K562 (cell line): ENCODE results near the gene MICAL1. TPM values are rescaled to one million over a fixed set of nuclear protein-coding genes. Genes with fewer than 3 reads are reported as not detected.

Experiments
- CTBP1 ChIP-seq: fragments of 450-650 bp; IDR thresholded peaks from 2 replicates; pipeline ENCODE4 v1.6.1; 2016; ENCODE audit warnings: borderline replicate concordance
- CXXC5 ChIP-seq: fragments of 250-450 bp; sonication (Bioruptor Pico); IDR thresholded peaks from 2 replicates; pipeline ENCODE4 v1.8.0; 2022; ENCODE audit warnings: inconsistent platforms, mild to moderate bottlenecking, moderate library complexity
- ETV1 ChIP-seq: fragments of 450-650 bp; conservative IDR thresholded peaks from 2 replicates; pipeline ENCODE4 v1.6.1; 2016; ENCODE audit warnings: missing genetic modification characterization, control low read depth, low read depth, missing compliant biosample characterization
- HMBOX1 ChIP-seq: sonication (generic); IDR thresholded peaks from 2 replicates; pipeline ENCODE4 v1.6.1; 2016
- JUND ChIP-seq, 2 experiments: IDR thresholded peaks; 2 replicates in 1 of 2; 3 replicates in 1 of 2; pipeline ENCODE4 v1.6.1; 2011; ENCODE audit warnings: borderline replicate concordance in 2 of 2, low read depth in 2 of 2, low read length in 2 of 2, improper control_type of control experiment in 1 of 2, missing biosample characterization in 1 of 2, missing genetic modification characterization in 1 of 2, missing genetic modification reagents in 1 of 2
- MITF ChIP-seq: IDR thresholded peaks from 2 replicates; pipeline ENCODE4 v1.6.1; 2014; ENCODE audit warnings: antibody characterized with exemption
- NFIC ChIP-seq: fragments of 450-650 bp; IDR thresholded peaks from 2 replicates; pipeline ENCODE4 v1.6.1; 2017; ENCODE audit warnings: mild to moderate bottlenecking, inconsistent platforms
- RBM25 ChIP-seq: fragments of 200-400 bp; formaldehyde crosslinking; IDR thresholded peaks from 2 replicates; pipeline ENCODE4 v1.6.1; 2018; ENCODE audit warnings: low read length, low read depth, moderate library complexity; ENCODE audit not compliant: severe bottlenecking
- TRIM24 ChIP-seq, 2 experiments: fragments of 450-650 bp; IDR thresholded peaks; 2 replicates each; pipeline ENCODE4 v1.6.1; 2016
- U2AF1 ChIP-seq: fragments of 200-400 bp; formaldehyde crosslinking; optimal IDR thresholded peaks from 2 replicates; pipeline ENCODE3; 2017; ENCODE audit warnings: mild to moderate bottlenecking, low read depth, low read length, moderate library complexity
- ZBTB1 ChIP-seq: sonication (generic); formaldehyde crosslinking; IDR thresholded peaks from 2 replicates; pipeline ENCODE4 v1.8.1; 2023; ENCODE audit warnings: missing genetic modification reagents, low read depth, mild to moderate bottlenecking, borderline replicate concordance
- ZZZ3 ChIP-seq: fragments of 450-650 bp; IDR thresholded peaks from 2 replicates; pipeline ENCODE4 v1.6.1; 2016; ENCODE audit warnings: antibody characterized with exemption, mild to moderate bottlenecking, moderate library complexity
- polyA plus RNA-seq, 8 experiments: library from polyadenylated mRNA; depleted of rRNA in 4 of 8; stranded (reverse) in 5 of 8; unstranded in 3 of 8; fragments of >200 nt; fragmentation: Nextera tagmentation in 2 of 8; fragmentation: Illumina TruSeq in 1 of 8; extraction: Ambion mirVana in 2 of 8; extraction: Trizol in 1 of 8; gene quantifications; 2 replicates each; pipeline versions ENCODE4 v1.2.1 to v1.2.3, GENCODE V29; 2011 to 2014; ENCODE audit warnings: inconsistent platforms in 1 of 8, missing spikeins in 1 of 8
- total RNA-seq, 7 experiments: library from RNA; depleted of rRNA in 6 of 7; stranded (reverse); fragments of >200 nt in 6 of 7; fragmentation: Illumina TruSeq in 2 of 7; extraction: Trizol in 2 of 7; gene quantifications; 2 replicates each; pipeline versions ENCODE4 v1.2.1 to v1.2.3, GENCODE V29; 2011 to 2021; ENCODE audit warnings: low replicate concordance in 1 of 7

The MICAL1 gene
- total and polyA plus RNA-seq, 9 of the 15 experiments (the other 6 are each of a cell fraction or from before 2014, with no cell fraction given): 0.07 to 15.2 (median 7.0) TPM

- TF ChIP-seq ZZZ3 (no peak), TRIM24 (IDR thresholded peaks at IDR 0.05) (no peak), JUND (IDR thresholded peaks at IDR 0.05; ENCODE audit: borderline replicate concordance, low read depth, low read length) (no peak), JUND (tag; IDR thresholded peaks at IDR 0.05; ENCODE audit: borderline replicate concordance, low read depth, low read length) (no peak; the same call in 2 of the 3 replicates), RBM25 (peak; percentile 43), U2AF1 (no peak), ETV1 (no peak), MITF (no peak), ZBTB1 (CRISPR knock-in tag) (peak; percentile 64), CXXC5 (CRISPR knock-in tag) (peak; percentile 86), HMBOX1 (no peak), CTBP1 (peak; percentile 48; the same call in 1 of the 2 replicates), NFIC (no peak)
These were observed 27.5 kb upstream of the MICAL1 start, which contains the start of gene ZBTB24 (continued) for GRCh38 chr6:109482905-109483734.
